NCI-H187 treated with DMSO at 0.1 percent for 48 hours (cell line): Measurements from ENCODE around the gene RILP.

Source experiments
- DNase-seq: peaks from one replicate; lab custom pipeline; 2025; lab: John Stamatoyannopoulos, UW

RILP gene

GRCh38 chr17:1597861-1598342 lies 51.8 kb downstream of the RILP start:
- no peak for DNase-seq
